Left ventricle myocardium inferior (tissue), 1 donor: ENCODE results near the gene SNX27. TPM values are rescaled to one million over a fixed set of nuclear protein-coding genes. Genes with fewer than 3 reads are reported as not detected.
A peak's percentile ranks its signal among the peaks of the same experiment; 100 is the strongest.
"Not testable (repeated sequence)": the region's sequence is repeated elsewhere in the genome, so short reads cannot be mapped to it uniquely, and the experiment has no call there.

Experiments
- DNase-seq: peaks from one replicate; pipeline ENCODE4 v3.0.0-alpha.2; 2020
- H3K27ac ChIP-seq: fragments of 200-600 bp; replicated peaks from 2 replicates; pipeline ENCODE4 v1.8.0; 2021
- H3K27me3 ChIP-seq: fragments of 200-600 bp; 2 replicates; pipeline ENCODE4 v1.8.0; 2021; ENCODE audit warnings: low read depth
- H3K36me3 ChIP-seq: fragments of 200-600 bp; 2 replicates; pipeline ENCODE4 v1.8.0; 2021
- H3K4me1 ChIP-seq: fragments of 200-600 bp; 2 replicates; pipeline ENCODE4 v1.8.0; 2021
- H3K4me3 ChIP-seq: fragments of 200-600 bp; 2 replicates; pipeline ENCODE4 v1.8.0; 2021; ENCODE audit warnings: mild to moderate bottlenecking, moderate library complexity
- H3K9me3 ChIP-seq: fragments of 200-600 bp; replicated peaks from 2 replicates; pipeline ENCODE4 v1.8.0; 2021
- CTCF ChIP-seq: fragments of 200-600 bp; IDR thresholded peaks from 2 replicates; pipeline ENCODE4 v1.8.0; 2021; ENCODE audit warnings: antibody characterized with exemption, mild to moderate bottlenecking, borderline replicate concordance
- intact Hi-C: fragments of 100-400 bp; cut with micrococcal nuclease; formaldehyde crosslinking; loops from one replicate; pipeline ENCODE4 v1.11.0; 2022
- total RNA-seq: library from RNA; stranded (reverse); fragmentation: NEBNext Ultra II Directional; extraction: Animal tissue kit (Norgen Biotek cat#: 25700); gene quantifications from one replicate; pipeline ENCODE4 v1.2.1, GENCODE V29; 2021
- donor health status: DM: no; HTN: yes; CAD: no; lungs with severe emphysema.

SNX27 gene
- total RNA-seq, 1 donor from 2014 or later: 31.8 TPM

- intact Hi-C loops: no loop called here
- H3K4me3 ChIP-seq: no peak overlapping the region
- no peak for DNase-seq
- peaks cover 6% of the 10 kb centered on the region for H3K36me3 ChIP-seq
- TF ChIP-seq CTCF: no peak
- H3K9me3 ChIP-seq: no peaks in the 10 kb centered on the region
- no peak overlapping the region for H3K27ac ChIP-seq
- no peaks in the 10 kb centered on the region for H3K27me3 ChIP-seq
- peaks cover 28% of the 10 kb centered on the region for H3K4me1 ChIP-seq
These were observed 29.4 kb downstream of the SNX27 start for GRCh38 chr1:151641229-151641628.

GRCh38 chr1:151643085-151643484 lies 31.2 kb downstream of the SNX27 start:
- DNase-seq, H3K27ac ChIP-seq, H3K9me3 ChIP-seq, H3K27me3 ChIP-seq, H3K36me3 ChIP-seq, H3K4me3 ChIP-seq, intact Hi-C loops: not testable (repeated sequence)
- peaks cover 18% of the 10 kb centered on the region for H3K4me1 ChIP-seq

- TF ChIP-seq CTCF: no peak
- DNase-seq: no peak
- peaks cover 12% of the 10 kb centered on the region for H3K36me3 ChIP-seq
- H3K27me3 ChIP-seq: no peaks in the 10 kb centered on the region
- H3K4me3 ChIP-seq: no peak overlapping the region
- peaks cover 8% of the 10 kb centered on the region for H3K4me1 ChIP-seq
- intact Hi-C loops: no loop called here
- no peak overlapping the region for H3K27ac ChIP-seq
- H3K9me3 ChIP-seq: no peaks in the 10 kb centered on the region
These were observed 32.2 kb downstream of the SNX27 start for GRCh38 chr1:151644001-151644400.

- no peak for DNase-seq
- no peaks in the 10 kb centered on the region for H3K9me3 ChIP-seq
- peaks cover 9% of the 10 kb centered on the region for H3K36me3 ChIP-seq
- peaks cover 12% of the 10 kb centered on the region for H3K4me1 ChIP-seq
- no peaks in the 10 kb centered on the region for H3K27me3 ChIP-seq
- H3K4me3 ChIP-seq: no peak overlapping the region
- TF ChIP-seq CTCF: no peak
- intact Hi-C loops: no loop called here
- H3K27ac ChIP-seq: peak overlapping the region; percentile 47
These were observed 41.5 kb downstream of the SNX27 start for GRCh38 chr1:151653397-151653796.

- Histone ChIP-seq H3K4me1 (peaks cover 12% of the 10 kb centered on the region), H3K36me3 (peaks cover 20% of the 10 kb centered on the region), H3K27me3 (no peaks in the 10 kb centered on the region), H3K9me3 (no peaks in the 10 kb centered on the region), H3K27ac (no peak overlapping the region), H3K4me3 (no peak overlapping the region)
- intact Hi-C loops: no loop called here
- DNase-seq: no peak
- no peak for TF ChIP-seq CTCF
These were observed 43.5 kb downstream of the SNX27 start for GRCh38 chr1:151655371-151655770.

- TF ChIP-seq CTCF: no peak
- no peak overlapping the region for H3K27ac ChIP-seq
- intact Hi-C loops: no loop called here
- no peaks in the 10 kb centered on the region for H3K9me3 ChIP-seq
- DNase-seq: no peak
- H3K27me3 ChIP-seq: no peaks in the 10 kb centered on the region
- H3K4me1 ChIP-seq: peaks cover 16% of the 10 kb centered on the region
- no peak overlapping the region for H3K4me3 ChIP-seq
- peaks cover 51% of the 10 kb centered on the region for H3K36me3 ChIP-seq
These were observed 49.9 kb downstream of the SNX27 start for GRCh38 chr1:151661751-151662150.
